Measurements from ENCODE around the gene HADHB. TPM values are rescaled to one million over a fixed set of nuclear protein-coding genes. Genes with fewer than 3 reads are reported as not detected.

HADHB gene
- polyA plus RNA-seq, 3 donors: 94.3 to 200 (median 186) TPM

DNA sequence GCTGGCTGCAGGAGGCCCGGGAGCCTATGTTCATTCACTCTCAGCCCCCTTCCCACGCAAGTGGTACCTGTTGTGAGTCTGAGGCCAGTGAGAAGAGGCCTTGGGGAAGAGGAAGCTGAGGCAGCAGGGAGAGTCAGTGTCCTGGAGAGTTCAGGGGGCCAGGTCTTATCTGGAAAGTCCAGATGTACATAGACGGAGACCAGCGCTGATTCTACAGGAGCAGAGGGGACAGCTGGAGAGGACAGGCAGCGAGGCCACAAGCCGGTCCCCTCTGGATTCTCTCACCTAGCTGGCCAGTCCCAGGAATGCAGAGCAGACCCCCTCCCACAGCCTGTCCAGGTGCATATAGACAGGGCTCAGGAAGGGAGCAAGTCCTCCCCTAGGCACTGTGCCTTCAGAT is 72.1 kb downstream of the HADHB start:
- Histone ChIP-seq H3K36me3 (replicated peaks in 1 of 2; ENCODE audit: control insufficient read depth in 1 of 2, insufficient read depth in 2 of 2, low read length in 2 of 2) (no peaks in the 10 kb centered on the region), H3K4me3 (replicated peaks in 1 of 3; ENCODE audit: low read depth in 2 of 3, low read length in 3 of 3) (no peak overlapping the region), H3K4me2 (replicated peaks; ENCODE audit: extremely low read depth, low read length, poor library complexity, severe bottlenecking) (no peak overlapping the region), H4K20me1 (ENCODE audit: insufficient read depth, low read length) (no peaks in the 10 kb centered on the region), H3K4me1 (ENCODE audit: control insufficient read depth in 1 of 2, insufficient read depth in 2 of 2, low read length in 2 of 2) (no peaks in the 10 kb centered on the region), H2AFZ (ENCODE audit: insufficient read depth, low read depth, low read length, poor library complexity, severe bottlenecking) (no peak overlapping the region), H3K9ac (ENCODE audit: insufficient read depth, low read length, poor library complexity, severe bottlenecking) (no peak overlapping the region), H3K79me2 (ENCODE audit: insufficient read depth, low read length) (no peaks in the 10 kb centered on the region), H3K9me3 (replicated peaks in 1 of 2; ENCODE audit: control insufficient read depth in 1 of 2, insufficient read depth in 1 of 2, low read length in 2 of 2) (no peaks in the 10 kb centered on the region), H3K27ac (ENCODE audit: low read depth in 1 of 2, low read length in 2 of 2) (no peak overlapping the region), H3K27me3 (ENCODE audit: control insufficient read depth in 2 of 2, insufficient read depth in 2 of 2, low read length in 2 of 2) (no peaks in the 10 kb centered on the region)
- Mint-ChIP-seq H3K9me3 (peaks cover 0 to 1% (median 0%) of the 10 kb centered on the region in 7 donors), H3K27me3 (ENCODE audit: low read depth in 3 of 3) (peaks cover 0 to 8% (median 0%) of the 10 kb centered on the region in 3 donors), H3K36me3 (no peaks in the 10 kb centered on the region), H3K4me3 (no peak overlapping the region), H3K27ac (no peak overlapping the region), H3K4me1 (peaks cover 6% of the 10 kb centered on the region)
- DNase-seq: no peak
- TF ChIP-seq, protein P1, sequence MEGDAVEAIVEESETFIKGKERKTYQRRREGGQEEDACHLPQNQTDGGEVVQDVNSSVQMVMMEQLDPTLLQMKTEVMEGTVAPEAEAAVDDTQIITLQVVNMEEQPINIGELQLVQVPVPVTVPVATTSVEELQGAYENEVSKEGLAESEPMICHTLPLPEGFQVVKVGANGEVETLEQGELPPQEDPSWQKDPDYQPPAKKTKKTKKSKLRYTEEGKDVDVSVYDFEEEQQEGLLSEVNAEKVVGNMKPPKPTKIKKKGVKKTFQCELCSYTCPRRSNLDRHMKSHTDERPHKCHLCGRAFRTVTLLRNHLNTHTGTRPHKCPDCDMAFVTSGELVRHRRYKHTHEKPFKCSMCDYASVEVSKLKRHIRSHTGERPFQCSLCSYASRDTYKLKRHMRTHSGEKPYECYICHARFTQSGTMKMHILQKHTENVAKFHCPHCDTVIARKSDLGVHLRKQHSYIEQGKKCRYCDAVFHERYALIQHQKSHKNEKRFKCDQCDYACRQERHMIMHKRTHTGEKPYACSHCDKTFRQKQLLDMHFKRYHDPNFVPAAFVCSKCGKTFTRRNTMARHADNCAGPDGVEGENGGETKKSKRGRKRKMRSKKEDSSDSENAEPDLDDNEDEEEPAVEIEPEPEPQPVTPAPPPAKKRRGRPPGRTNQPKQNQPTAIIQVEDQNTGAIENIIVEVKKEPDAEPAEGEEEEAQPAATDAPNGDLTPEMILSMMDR (IDR thresholded peaks at IDR 0.05): no peak
- intact Hi-C loops (cut with micrococcal nuclease): no loop called here
- 76% methylated on average over 3 of the region's 6 CpGs for WGBS (ENCODE audit: insufficient coverage)

DNA sequence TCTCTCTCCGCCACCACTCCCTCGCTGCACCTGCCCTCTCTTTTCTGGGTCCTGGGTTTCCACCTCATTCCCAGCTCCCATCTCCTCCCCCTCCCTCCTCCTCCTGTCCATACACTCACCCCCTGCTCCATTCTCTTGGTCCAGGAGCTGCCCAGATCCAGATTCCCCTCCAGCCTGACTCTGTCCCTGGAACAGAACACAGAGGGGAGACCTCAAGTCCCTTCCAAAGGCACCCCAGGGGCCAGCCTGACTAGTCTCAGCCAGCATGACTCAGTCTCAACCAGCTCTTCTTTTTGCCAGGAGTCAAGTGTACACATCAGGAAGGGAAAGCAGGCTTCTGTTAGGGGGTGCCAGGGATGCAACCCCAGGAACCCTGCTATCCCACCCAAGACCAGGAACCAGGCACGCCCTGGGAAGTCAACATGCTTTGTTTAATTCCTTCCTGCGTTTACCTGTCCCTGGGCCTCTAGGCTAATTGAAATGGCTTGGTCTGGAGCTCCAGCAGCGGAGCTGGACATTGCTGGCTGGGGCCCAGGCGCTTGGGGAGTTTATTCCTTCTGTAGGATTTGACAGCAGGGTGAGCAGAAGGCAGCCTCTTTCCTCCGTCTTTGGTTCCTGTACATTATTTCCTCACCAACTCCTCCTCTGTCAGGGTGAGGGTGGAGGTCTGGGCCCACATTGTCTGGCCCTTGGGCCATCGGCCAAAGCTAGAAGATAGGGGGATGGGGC is 72.8 kb downstream of the HADHB start:
- no peaks in the 10 kb centered on the region for H3K36me3 ChIP-seq (replicated peaks in 1 of 2; ENCODE audit: control insufficient read depth in 1 of 2, insufficient read depth in 2 of 2, low read length in 2 of 2)
- H3K4me2 ChIP-seq (replicated peaks; ENCODE audit: extremely low read depth, low read length, poor library complexity, severe bottlenecking): no peak overlapping the region
- H3K27ac ChIP-seq (ENCODE audit: low read depth in 1 of 2, low read length in 2 of 2): no peak overlapping the region
- WGBS (ENCODE audit: insufficient coverage): 93% methylated on average over 4 of the region's 8 CpGs
- no peak overlapping the region for H3K9ac ChIP-seq (ENCODE audit: insufficient read depth, low read length, poor library complexity, severe bottlenecking)
- H3K36me3 Mint-ChIP-seq: no peaks in the 10 kb centered on the region
- no peaks in the 10 kb centered on the region for H3K9me3 ChIP-seq (replicated peaks in 1 of 2; ENCODE audit: control insufficient read depth in 1 of 2, insufficient read depth in 1 of 2, low read length in 2 of 2)
- H3K4me3 Mint-ChIP-seq: no peak overlapping the region
- H3K79me2 ChIP-seq (ENCODE audit: insufficient read depth, low read length): no peaks in the 10 kb centered on the region
- no peak for DNase-seq
- H4K20me1 ChIP-seq (ENCODE audit: insufficient read depth, low read length): no peaks in the 10 kb centered on the region
- H3K27me3 ChIP-seq (ENCODE audit: control insufficient read depth in 2 of 2, insufficient read depth in 2 of 2, low read length in 2 of 2): no peaks in the 10 kb centered on the region
- H3K4me1 ChIP-seq (ENCODE audit: control insufficient read depth in 1 of 2, insufficient read depth in 2 of 2, low read length in 2 of 2): no peaks in the 10 kb centered on the region
- H3K9me3 Mint-ChIP-seq: peaks cover 0 to 1% (median 0%) of the 10 kb centered on the region in 7 donors
- H3K27me3 Mint-ChIP-seq (ENCODE audit: low read depth in 3 of 3): peaks cover 0 to 7% (median 0%) of the 10 kb centered on the region in 3 donors
- no peak overlapping the region for H2AFZ ChIP-seq (ENCODE audit: insufficient read depth, low read depth, low read length, poor library complexity, severe bottlenecking)
- intact Hi-C loops (cut with micrococcal nuclease): no loop called here
- TF ChIP-seq, protein P1 (IDR thresholded peaks at IDR 0.05): no peak
- H3K27ac Mint-ChIP-seq: no peak overlapping the region
- no peak overlapping the region for H3K4me3 ChIP-seq (replicated peaks in 1 of 3; ENCODE audit: low read depth in 2 of 3, low read length in 3 of 3)
- peaks cover 6% of the 10 kb centered on the region for H3K4me1 Mint-ChIP-seq

Data from CD14-positive monocyte (primary cell).